GM12892 (cell line): ENCODE data around the gene CAMKK2.

Source experiments
- POLR2A ChIP-seq: IDR thresholded peaks from 2 replicates; pipeline ENCODE4 v1.6.1; 2011; ENCODE audit warnings: low read depth, low read length, control low read depth
- TAF1 ChIP-seq: IDR thresholded peaks from 2 replicates; pipeline ENCODE4 v1.6.1; 2011; ENCODE audit warnings: low read depth, mild to moderate bottlenecking, control low read depth, low read length, borderline replicate concordance

- TF ChIP-seq POLR2A (no peak), TAF1 (no peak)
Measured at GRCh38 chr12:121299662-121300061, 3.2 kb upstream of the CAMKK2 start.
